Mucosa of descending colon (tissue), 3 donors: ENCODE data around the gene RAP1B. TPM values are rescaled to one million over a fixed set of nuclear protein-coding genes. Genes with fewer than 3 reads are reported as not detected.
A peak's percentile ranks its signal among the peaks of the same experiment; 100 is the strongest.

Experiments used
- ATAC-seq: fragments of 200-7000 bp; cut with Tn5 transposase; one replicate; pipeline ENCODE4 v1.9.1; 2020; ENCODE audit warnings: mild to moderate bottlenecking, moderate library complexity
- DNase-seq, 3 donors: peaks; one replicate each; pipeline ENCODE4 v3.0.0-alpha.2; 2020
- H3K36me3 ChIP-seq: fragments of 200-600 bp; one replicate; pipeline ENCODE4 v1.8.0; 2021; ENCODE audit warnings: low read depth, mild to moderate bottlenecking
- H3K4me1 ChIP-seq: fragments of 200-600 bp; one replicate; pipeline ENCODE4 v1.8.0; 2021; ENCODE audit warnings: low read depth, mild to moderate bottlenecking
- H3K4me3 ChIP-seq: fragments of 200-600 bp; one replicate; pipeline ENCODE4 v1.8.0; 2021; ENCODE audit warnings: mild to moderate bottlenecking
- H3K9me3 ChIP-seq: fragments of 200-600 bp; one replicate; pipeline ENCODE4 v1.8.0; 2021; ENCODE audit warnings: mild to moderate bottlenecking
- CTCF ChIP-seq: fragments of 200-600 bp; IDR thresholded peaks from one replicate; pipeline ENCODE4 v1.8.0; 2022; ENCODE audit warnings: antibody characterized with exemption, mild to moderate bottlenecking
- intact Hi-C, 2 donors: fragments of 100-400 bp; cut with DNase I in 1 of 2; cut with micrococcal nuclease in 1 of 2; formaldehyde crosslinking; loops; one replicate each; pipeline versions ENCODE4 v1.11.0 to v1.11.1; 2022; cut with DNase I, micrococcal nuclease
- total RNA-seq, 3 donors: library from RNA; stranded (reverse); fragmentation: NEBNext Ultra II Directional in 2 of 3; extraction: Animal tissue kit (Norgen Biotek cat#: 25700) in 2 of 3; gene quantifications; one replicate each; pipeline versions ENCODE4 v1.2.1 to v1.2.4, GENCODE V29; 2021 to 2023
- donor health status: DM: no; HTN: no; CAD: no; lungs with moderate emphysema.
- donor health status: DM: no; HTN: no; CAD: no.
- donor health status: DM: no; HTN: yes; CAD: no.

Gene RAP1B
- total RNA-seq, 3 donors from 2014 or later = 158 to 182 (median 168) TPM

- Histone ChIP-seq H3K4me3 (no peak overlapping the region), H3K4me1 (peaks cover 20% of the 10 kb centered on the region), H3K36me3 (no peaks in the 10 kb centered on the region), H3K9me3 (no peaks in the 10 kb centered on the region)
- intact Hi-C loops = no loop called here
- DNase-seq (no peak), ATAC-seq (no peak)
- no peak for TF ChIP-seq CTCF
Measured at GRCh38 chr12:68627673-68628319, 17.1 kb downstream of the RAP1B start.

GRCh38 chr12:68628698-68629097 is 18.0 kb downstream of the RAP1B start:
- ATAC-seq (no peak), DNase-seq (no peak)
- H3K9me3 ChIP-seq = no peaks in the 10 kb centered on the region
- peaks cover 15% of the 10 kb centered on the region for H3K4me1 ChIP-seq
- intact Hi-C loops = no loop called here
- H3K36me3 ChIP-seq = no peaks in the 10 kb centered on the region
- TF ChIP-seq CTCF = no peak
- H3K4me3 ChIP-seq = no peak overlapping the region

GRCh38 chr12:68630050-68630449 is 19.4 kb downstream of the RAP1B start:
- Histone ChIP-seq H3K4me1 (peaks cover 19% of the 10 kb centered on the region), H3K4me3 (no peak overlapping the region), H3K9me3 (no peaks in the 10 kb centered on the region), H3K36me3 (no peaks in the 10 kb centered on the region)
- no peak for TF ChIP-seq CTCF
- intact Hi-C loops = no loop called here
- DNase-seq = no peak
- peak; percentile 12 for ATAC-seq

GRCh38 chr12:68630598-68630997 is 19.9 kb downstream of the RAP1B start:
- intact Hi-C loops = no loop called here
- Histone ChIP-seq H3K4me3 (no peak overlapping the region), H3K9me3 (no peaks in the 10 kb centered on the region), H3K4me1 (peaks cover 19% of the 10 kb centered on the region), H3K36me3 (no peaks in the 10 kb centered on the region)
- DNase-seq (no peak), ATAC-seq (no peak)
- no peak for TF ChIP-seq CTCF

GRCh38 chr12:68631227-68631626 is 20.5 kb downstream of the RAP1B start:
- Histone ChIP-seq H3K4me3 (no peak overlapping the region), H3K9me3 (no peaks in the 10 kb centered on the region), H3K4me1 (peaks cover 19% of the 10 kb centered on the region), H3K36me3 (no peaks in the 10 kb centered on the region)
- DNase-seq (no peak), ATAC-seq (no peak)
- intact Hi-C loops = no loop called here
- no peak for TF ChIP-seq CTCF

- H3K9me3 ChIP-seq = no peaks in the 10 kb centered on the region
- no peaks in the 10 kb centered on the region for H3K36me3 ChIP-seq
- ATAC-seq (no peak), DNase-seq (no peak)
- no peak for TF ChIP-seq CTCF
- no peak overlapping the region for H3K4me3 ChIP-seq
- intact Hi-C loops = no loop called here
- peaks cover 19% of the 10 kb centered on the region for H3K4me1 ChIP-seq
Measured at GRCh38 chr12:68632486-68632885, 21.8 kb downstream of the RAP1B start.
